GM18951 (cell line): ENCODE measurements around the gene DMRTB1.

Source experiments
- POLR2A ChIP-seq: IDR thresholded peaks from 4 replicates; pipeline ENCODE4 v1.6.1; 2011; ENCODE audit warnings: mild to moderate bottlenecking; ENCODE audit not compliant: insufficient read length, insufficient read depth; ENCODE audit errors: extremely low read depth
- in situ Hi-C: fragments of 300-500 bp; cut with MboI; formaldehyde crosslinking; loops from one replicate; pipeline ENCODE4 v1.12.0; 2022; ENCODE audit warnings: low sequenced_read_pairs, mixed read lengths, inconsistent platforms; ENCODE audit not compliant: unreplicated experiment

The DMRTB1 gene

DNA sequence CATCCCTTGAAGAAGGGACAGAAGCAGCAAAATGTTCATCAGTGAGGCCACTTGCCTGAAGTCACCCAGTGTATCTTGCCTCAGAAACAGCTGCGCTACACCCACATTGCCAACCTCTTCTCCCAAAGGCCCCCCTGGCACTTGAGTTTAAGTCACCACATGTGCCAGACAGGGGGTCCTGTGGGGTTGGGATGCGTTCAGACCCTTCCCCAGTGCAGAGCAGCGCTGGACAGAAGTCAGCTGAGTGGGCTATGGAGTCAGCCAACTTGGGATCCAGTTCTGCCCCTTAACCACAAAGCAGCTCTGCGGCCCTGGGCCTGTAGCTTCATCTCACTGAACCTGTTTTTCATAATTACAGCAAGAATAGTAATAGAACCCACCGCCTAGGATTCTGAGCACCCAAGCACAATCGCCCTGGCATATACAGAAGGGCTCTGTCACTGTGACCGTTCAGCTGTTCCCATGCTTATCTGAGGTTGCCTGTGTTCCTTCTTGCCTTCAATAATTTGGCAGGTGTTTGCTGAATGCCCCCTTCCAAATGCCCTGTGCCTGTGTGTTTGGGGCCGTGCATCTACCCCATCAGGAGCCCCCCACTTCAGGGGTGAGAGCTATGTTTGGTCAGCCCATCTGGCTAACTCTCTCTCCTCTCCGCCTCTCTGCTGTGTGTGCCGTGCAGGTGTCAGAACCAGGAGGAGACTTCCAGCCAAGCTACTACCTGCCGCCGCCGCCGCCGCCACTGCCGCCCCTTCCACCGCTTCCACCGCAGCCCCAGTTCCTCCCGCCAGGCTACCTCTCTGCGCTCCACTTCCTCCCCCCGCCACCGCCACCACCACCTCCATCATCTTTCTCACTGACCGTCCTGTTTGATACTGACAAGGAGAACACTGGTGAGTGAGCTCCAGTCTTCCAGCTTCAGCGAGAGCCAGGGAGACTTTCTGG, 5.0 kb downstream of the DMRTB1 start:
- TF ChIP-seq POLR2A, result no peak
- in situ Hi-C loops, result no loop called here

DNA sequence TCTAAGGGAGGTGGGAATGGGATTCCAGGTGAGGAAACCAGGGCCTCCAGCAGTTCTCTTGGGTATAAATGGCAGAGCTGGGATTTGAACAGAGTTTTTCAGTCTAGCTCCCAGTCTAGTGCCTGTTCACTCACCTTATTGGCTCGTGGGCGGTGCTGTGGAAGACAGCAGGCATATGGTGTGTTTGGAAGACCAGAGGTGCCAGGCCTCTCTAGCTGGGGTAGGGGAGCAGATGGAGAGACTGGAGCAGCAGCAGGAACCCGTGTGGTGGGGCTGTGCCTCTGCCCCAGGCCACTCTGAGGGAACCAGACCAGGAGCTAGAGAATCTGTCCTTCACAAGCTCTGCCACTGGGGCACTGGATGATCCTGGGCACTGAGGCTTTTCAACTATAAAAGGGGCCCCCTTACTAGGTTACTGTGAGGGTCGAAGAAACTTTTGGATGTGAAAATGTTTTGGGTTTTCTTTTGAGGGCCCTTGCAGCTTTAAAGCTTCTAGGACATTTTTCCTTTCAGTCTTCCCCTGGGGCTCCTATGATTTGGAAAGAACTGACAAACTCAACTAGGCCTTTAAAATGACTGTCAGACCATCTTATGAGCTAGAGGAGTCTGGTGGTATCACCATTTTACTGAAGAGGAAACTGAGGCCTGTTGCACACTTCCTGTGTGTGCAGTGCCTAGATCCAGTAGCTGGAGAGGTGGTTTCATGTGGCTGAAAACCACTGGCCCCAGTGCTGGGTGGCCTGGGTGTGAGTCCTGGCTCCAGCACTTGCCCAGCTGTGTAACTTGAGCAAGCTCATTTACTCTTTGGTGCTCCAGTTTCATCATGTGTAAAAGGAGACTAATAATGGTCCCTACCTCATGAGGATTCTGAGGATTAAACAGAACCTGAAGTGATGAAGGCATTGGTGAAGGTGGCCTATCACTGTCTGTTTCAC, 6.1 kb downstream of the DMRTB1 start:
- in situ Hi-C loops, result no loop called here
- no peak for TF ChIP-seq POLR2A

DNA sequence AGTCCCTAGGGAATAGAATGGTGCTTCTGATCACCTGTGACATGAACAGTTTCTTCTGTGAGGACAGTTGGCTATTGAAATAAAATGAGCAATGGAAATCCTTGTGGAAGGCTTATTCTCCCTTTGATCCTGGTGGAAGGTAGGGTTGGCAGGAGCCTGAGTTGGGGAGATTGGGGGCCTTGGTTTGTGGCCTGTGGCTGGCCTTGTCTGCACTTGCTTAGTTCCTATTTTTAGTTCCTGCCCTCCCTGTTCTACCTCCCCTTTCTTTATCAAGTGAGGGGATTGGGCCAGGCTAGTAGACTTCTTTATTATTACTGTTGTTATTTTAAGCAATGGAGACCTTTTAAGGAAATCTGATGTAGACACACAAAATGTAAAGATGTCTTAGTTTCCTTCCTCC, 8.2 kb downstream of the DMRTB1 start:
- in situ Hi-C loops, result no loop called here
- TF ChIP-seq POLR2A, result no peak

DNA sequence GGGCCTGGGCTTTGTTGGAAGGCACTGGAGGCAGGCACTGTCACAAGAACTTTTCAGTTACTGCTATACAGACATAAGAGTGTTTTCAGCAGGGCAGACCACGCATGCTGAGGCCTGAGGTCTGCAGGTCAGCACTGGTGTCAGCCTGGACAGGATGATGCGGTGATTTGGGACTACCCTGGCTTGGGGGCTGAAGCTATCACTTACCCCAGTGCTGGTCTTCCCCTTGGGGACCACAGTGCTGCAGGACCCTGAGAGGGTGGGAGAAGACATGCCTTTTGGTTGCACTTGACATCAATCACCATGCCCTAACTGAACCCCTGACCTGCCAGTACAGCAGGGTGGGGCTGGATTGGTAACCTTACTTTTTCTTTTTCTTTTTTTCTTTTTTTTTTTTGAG, 9.2 kb downstream of the DMRTB1 start:
- in situ Hi-C loops, result no loop called here
- no peak for TF ChIP-seq POLR2A

DNA sequence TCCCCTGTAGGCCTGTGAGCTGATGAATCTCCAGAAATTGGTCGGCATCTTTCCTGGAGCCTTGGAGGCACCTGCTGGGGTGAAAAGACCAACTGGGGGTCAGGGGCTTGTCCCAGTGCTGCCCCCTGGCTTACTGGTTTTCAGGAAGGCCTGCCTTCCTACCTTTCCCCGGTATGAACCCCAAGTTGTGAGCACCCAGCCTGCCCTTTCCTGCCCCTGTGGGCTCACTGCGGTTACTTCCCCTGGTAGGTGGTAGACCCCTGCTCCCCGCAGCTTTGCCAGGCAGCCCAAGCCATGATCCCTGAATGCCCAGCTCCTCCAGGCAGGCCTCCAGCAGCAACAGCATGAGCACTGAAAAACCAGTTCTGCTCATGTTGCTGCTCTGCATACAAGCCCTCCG, 10.2 kb downstream of the DMRTB1 start:
- TF ChIP-seq POLR2A, result no peak
- in situ Hi-C loops, result no loop called here

DNA sequence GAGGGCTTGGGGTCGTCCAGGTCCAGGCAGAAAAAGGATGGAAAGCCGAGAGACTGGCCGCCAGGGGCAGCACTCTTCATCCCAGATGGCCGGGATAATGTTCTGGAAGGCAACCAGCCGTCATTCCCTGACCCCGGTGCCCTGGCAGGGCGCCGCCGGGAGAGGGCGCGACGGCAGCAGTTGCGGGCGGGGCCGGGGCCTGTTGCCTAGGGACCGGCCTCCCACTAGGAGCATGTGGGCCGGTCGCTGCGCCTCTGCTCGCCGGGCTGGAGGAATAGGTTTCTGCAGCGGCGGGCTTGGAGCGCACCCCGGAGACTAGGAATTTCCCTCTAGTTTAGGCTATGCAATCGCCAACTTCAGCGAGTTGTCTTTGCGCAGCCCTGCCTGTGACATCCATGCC, 11.0 kb downstream of the DMRTB1 start:
- in situ Hi-C loops, result no loop called here
- TF ChIP-seq POLR2A, result no peak

DNA sequence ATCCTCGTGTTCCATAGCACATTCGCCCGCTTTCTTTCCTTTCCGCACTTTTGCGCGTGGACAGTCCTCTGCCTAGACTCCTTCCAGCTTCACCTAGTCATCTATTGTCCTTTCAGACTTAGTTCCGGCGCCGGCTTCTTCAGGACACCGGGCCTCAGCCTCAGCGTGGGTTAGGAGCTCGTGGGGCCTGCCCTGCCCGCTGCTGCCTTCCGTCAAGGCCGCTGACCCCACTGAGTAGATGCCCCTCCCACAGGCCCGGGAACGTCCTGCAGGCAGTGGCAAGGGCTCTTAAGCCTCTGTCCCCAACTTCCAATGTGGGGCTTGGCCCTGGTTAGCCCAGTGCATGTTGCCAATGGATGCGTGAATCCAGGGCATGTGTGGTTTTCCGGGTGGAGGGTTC, 11.4 kb downstream of the DMRTB1 start:
- no peak for TF ChIP-seq POLR2A
- in situ Hi-C loops, result no loop called here

DNA sequence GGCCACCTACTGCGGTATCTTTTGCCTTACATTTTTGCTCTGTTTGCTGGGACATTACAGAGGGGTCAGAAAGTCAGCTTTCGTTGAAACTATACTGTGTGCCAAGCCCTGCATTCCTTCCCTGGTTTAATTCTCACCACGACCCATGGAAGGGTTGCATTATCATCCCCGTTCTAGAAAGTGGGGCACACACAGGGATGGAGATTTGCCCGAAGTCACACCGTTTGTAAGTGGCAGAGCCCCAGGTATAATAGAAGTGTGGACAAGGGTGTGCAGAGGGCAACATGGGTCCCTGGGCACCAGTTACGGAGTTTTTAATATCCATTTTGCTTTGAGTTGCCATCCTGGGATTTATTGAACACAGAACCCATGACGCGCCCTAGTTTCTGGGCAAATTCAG, 11.8 kb downstream of the DMRTB1 start:
- in situ Hi-C loops, result no loop called here
- no peak for TF ChIP-seq POLR2A

DNA sequence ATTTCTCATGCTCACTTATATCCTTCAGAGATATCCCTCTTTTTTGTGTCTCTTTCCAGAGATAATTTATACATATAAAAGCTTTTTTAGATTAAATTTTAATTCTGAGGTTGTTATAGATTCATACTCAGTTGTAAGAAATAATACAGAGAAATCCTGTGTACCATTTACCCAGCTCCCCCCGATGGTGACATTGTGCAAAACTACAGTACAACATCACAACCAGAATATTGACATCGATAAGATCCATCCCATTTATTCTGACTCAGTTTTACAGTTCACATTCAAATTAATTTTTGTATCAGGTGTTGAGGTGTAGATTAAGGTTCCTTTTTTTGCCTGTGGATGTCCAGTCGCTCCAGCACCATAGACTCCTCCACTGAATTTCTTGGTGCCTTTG, 14.3 kb downstream of the DMRTB1 start:
- in situ Hi-C loops, result no loop called here
- TF ChIP-seq POLR2A, result no peak

DNA sequence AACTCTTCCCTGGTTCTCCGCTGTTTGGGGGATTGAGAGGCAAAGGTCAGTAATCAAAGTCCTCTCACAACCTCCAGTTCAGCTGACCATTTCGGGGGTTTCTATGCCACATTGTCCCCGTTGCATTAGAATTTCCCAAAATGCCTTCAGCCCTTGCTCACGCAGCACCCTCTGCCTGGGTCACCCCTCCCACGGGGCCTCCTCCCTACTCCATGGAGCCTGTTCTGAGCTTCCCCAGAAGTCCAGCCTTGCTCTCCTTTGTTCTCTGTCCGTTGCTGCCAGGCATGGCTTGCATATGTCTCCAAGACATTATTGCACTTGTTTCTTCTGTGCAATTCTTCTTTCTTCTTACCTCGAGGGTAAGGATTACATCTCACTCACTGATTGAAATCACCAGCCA, 16.5 kb downstream of the DMRTB1 start:
- in situ Hi-C loops, result no loop called here
- no peak for TF ChIP-seq POLR2A

DNA sequence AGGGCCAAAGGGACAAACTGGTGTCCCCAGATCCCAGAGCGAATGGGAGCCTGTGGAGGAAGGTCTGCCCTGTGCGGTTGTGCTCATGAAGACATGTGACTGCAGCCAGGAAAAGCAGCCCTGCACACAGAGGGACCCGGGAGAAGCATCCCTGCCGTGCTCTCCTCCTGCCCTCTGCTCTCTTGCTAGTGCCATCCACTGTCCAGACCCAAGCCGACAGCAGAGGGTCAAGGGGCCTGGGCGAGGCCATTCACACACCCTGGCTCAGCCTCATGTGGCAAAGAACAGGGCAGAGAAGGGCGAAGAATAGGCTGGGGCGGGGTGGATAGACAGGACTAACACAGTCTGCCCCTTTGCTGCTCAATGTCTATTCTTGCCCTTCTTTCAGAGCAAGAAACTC, 17.4 kb downstream of the DMRTB1 start:
- in situ Hi-C loops, result no loop called here
- TF ChIP-seq POLR2A, result no peak

DNA sequence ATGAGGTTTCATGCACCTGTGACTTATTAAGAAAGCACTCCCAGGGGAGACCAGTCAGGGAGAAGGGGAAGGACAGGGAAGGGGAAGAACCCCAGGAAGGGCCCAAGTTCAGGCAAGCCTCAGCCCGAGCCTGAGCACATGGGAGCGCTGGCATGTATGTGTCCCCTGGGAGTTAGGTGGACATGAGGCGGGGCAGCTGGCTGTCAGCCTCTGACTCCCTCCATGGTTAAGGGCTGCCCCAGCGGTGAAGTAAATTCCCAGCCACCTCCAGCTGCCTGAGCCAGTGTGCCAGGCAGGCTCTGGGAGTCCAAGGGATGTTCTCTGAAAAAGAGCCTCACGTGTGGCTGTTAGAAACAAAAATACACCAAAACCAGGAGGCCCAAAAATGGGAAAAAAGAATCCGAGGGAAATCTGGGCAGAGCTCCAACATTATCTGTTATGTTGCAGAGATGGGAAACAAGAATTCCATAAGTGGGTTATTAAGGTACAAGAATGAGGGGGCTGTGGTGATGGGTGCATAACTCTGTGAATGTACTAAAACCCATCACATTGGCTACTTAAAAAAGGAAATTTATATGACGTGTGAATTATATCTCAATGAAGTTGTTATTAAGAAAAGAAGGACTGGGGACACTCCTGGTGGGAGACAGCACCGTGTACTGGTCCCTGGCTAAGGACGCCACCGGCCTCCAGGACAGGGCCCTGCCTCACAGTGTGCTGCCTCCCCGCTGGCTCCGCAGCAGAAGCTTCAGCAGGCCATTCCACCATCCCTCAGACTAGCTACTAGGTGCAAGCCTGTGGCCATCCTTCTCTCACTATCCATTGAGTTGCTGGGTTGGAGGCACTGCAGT, 18.7 kb downstream of the DMRTB1 start:
- in situ Hi-C loops, result no loop called here

DNA sequence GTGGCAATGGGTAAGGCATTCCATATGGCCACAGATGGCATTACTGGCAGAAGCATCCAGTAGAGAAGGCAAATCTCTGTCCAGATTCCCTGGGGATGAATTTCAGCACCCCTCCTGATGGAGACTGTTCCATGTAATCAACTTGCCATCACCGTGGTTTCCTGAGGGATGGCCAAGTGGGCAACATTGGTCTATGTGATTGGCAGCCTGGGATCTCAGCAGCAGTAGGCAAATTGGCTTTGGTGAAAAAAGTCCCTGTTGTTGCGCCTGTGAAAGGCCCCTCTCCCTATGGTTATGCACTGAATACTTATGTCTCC, 19.3 kb downstream of the DMRTB1 start:
- in situ Hi-C loops, result no loop called here
- TF ChIP-seq POLR2A, result no peak

More for the DNA sequence above, 18.7 kb downstream of the DMRTB1 start:
- TF ChIP-seq POLR2A, result no peak
